Hepatocyte (in vitro differentiated cells): ENCODE results near the gene DOK1. TPM values are rescaled to one million over a fixed set of nuclear protein-coding genes. Genes with fewer than 3 reads are reported as not detected.

ENCODE experiments used
- DNase-seq: peaks from one replicate; pipeline ENCODE4 v3.0.0-alpha.2; 2016; ENCODE audit warnings: low spot score
- H2AFZ ChIP-seq: fragments of 200-600 bp; sonication (generic); 2 replicates; pipeline ENCODE4 v1.6.0; 2016; ENCODE audit warnings: antibody characterized with exemption, mild to moderate bottlenecking
- H3K27ac ChIP-seq: fragments of 200-600 bp; sonication (generic); 2 replicates; pipeline ENCODE4 v1.5.1; 2016; ENCODE audit warnings: mild to moderate bottlenecking
- H3K27me3 ChIP-seq: fragments of 200-600 bp; sonication (generic); 2 replicates; pipeline ENCODE4 v1.6.1; 2016
- H3K36me3 ChIP-seq: fragments of 200-600 bp; sonication (generic); replicated peaks from 2 replicates; pipeline ENCODE4 v1.5.1; 2016; ENCODE audit warnings: low read depth; ENCODE audit not compliant: insufficient read depth
- H3K4me1 ChIP-seq: fragments of 200-600 bp; sonication (generic); 2 replicates; pipeline ENCODE4 v1.5.1; 2016; ENCODE audit warnings: mild to moderate bottlenecking, moderate library complexity; ENCODE audit not compliant: insufficient read depth
- H3K4me2 ChIP-seq: fragments of 200-600 bp; sonication (generic); 2 replicates; pipeline ENCODE4 v1.6.0; 2016
- H3K4me3 ChIP-seq: fragments of 200-600 bp; sonication (generic); 2 replicates; pipeline ENCODE4 v1.5.1; 2016; ENCODE audit warnings: mild to moderate bottlenecking
- H3K79me2 ChIP-seq: fragments of 200-600 bp; sonication (generic); 2 replicates; pipeline ENCODE4 v1.6.0; 2017; ENCODE audit warnings: mild to moderate bottlenecking
- H3K9me2 ChIP-seq: fragments of 200-600 bp; sonication (generic); replicated peaks from 2 replicates; pipeline ENCODE4 v1.6.0; 2017; ENCODE audit warnings: mild to moderate bottlenecking; ENCODE audit not compliant: insufficient read depth
- H3K9me3 ChIP-seq: fragments of 200-600 bp; sonication (generic); 2 replicates; pipeline ENCODE4 v1.5.1; 2016; ENCODE audit warnings: low read depth, mild to moderate bottlenecking
- H4K20me1 ChIP-seq: fragments of 200-600 bp; sonication (generic); 2 replicates; pipeline ENCODE4 v1.6.0; 2016; ENCODE audit warnings: mild to moderate bottlenecking; ENCODE audit not compliant: insufficient read depth, poor library complexity, severe bottlenecking
- CTCF ChIP-seq: fragments of 200-600 bp; sonication (generic); IDR thresholded peaks from 2 replicates; pipeline ENCODE4 v1.5.1; 2016; ENCODE audit warnings: antibody characterized with exemption, mild to moderate bottlenecking; ENCODE audit not compliant: poor library complexity
- EZH2 ChIP-seq: fragments of 200-600 bp; sonication (generic); IDR thresholded peaks from 2 replicates; pipeline ENCODE4 v1.6.1; 2016; ENCODE audit warnings: antibody characterized with exemption, mild to moderate bottlenecking, borderline replicate concordance
- EZH2phosphoT487 ChIP-seq: fragments of 200-600 bp; sonication (generic); IDR thresholded peaks from one replicate; pipeline ENCODE4 v1.6.1; 2018; ENCODE audit warnings: antibody characterized with exemption, mild to moderate bottlenecking, low read depth, moderate library complexity; ENCODE audit not compliant: unreplicated experiment, severe bottlenecking
- WGBS: methylation state at CpG from one replicate; pipeline ENCODE4 v1.1.6; 2016; ENCODE audit warnings: low lambda C conversion rate; ENCODE audit errors: missing lambda C conversion rate; 5-methylcytosine and 5-hydroxymethylcytosine counted together
- polyA plus RNA-seq: library from polyadenylated mRNA; unstranded; fragments of >200 nt; fragmentation: Nextera tagmentation; extraction: Ambion mirVana; gene quantifications from 2 replicates; pipeline ENCODE4 v1.2.1, GENCODE V29; 2016
- total RNA-seq: library from RNA; depleted of rRNA; stranded (reverse); fragments of >200 nt; gene quantifications from 2 replicates; pipeline ENCODE4 v1.2.3, GENCODE V29; 2014

DOK1 gene
- total and polyA plus RNA-seq, 2 experiments from 2014 or later = 8.0 to 11.4 TPM

- H3K9me2 ChIP-seq = no peaks in the 10 kb centered on the region
- H3K4me2 ChIP-seq = no peak overlapping the region
- no peaks in the 10 kb centered on the region for H3K9me3 ChIP-seq
- no peaks in the 10 kb centered on the region for H3K79me2 ChIP-seq
- no peak overlapping the region for H3K27ac ChIP-seq
- H3K36me3 ChIP-seq = no peaks in the 10 kb centered on the region
- peaks cover 11% of the 10 kb centered on the region for H3K27me3 ChIP-seq
- H2AFZ ChIP-seq = no peak overlapping the region
- no peak for DNase-seq
- no peak overlapping the region for H3K4me3 ChIP-seq
- H4K20me1 ChIP-seq = no peaks in the 10 kb centered on the region
- TF ChIP-seq EZH2phosphoT487 = no peak
- peaks cover 12% of the 10 kb centered on the region for H3K4me1 ChIP-seq
- 96% methylated on average over 13 of the region's 14 CpGs for WGBS
Observed at GRCh38 chr2:74556159-74556558, 1.6 kb downstream of the DOK1 start.

GRCh38 chr2:74556831-74557370 is 2.4 kb downstream of the DOK1 start:
- TF ChIP-seq CTCF (no peak), EZH2 (no peak), EZH2phosphoT487 (no peak)
- Histone ChIP-seq H3K9me2 (no peaks in the 10 kb centered on the region), H3K4me1 (peaks cover 12% of the 10 kb centered on the region), H3K27ac (no peak overlapping the region), H3K79me2 (no peaks in the 10 kb centered on the region), H3K4me3 (no peak overlapping the region), H2AFZ (no peak overlapping the region), H3K9me3 (no peaks in the 10 kb centered on the region), H3K4me2 (no peak overlapping the region), H3K27me3 (peaks cover 17% of the 10 kb centered on the region), H3K36me3 (no peaks in the 10 kb centered on the region), H4K20me1 (no peaks in the 10 kb centered on the region)
- no peak for DNase-seq
- WGBS = 99% methylated on average over 6 of the region's 6 CpGs

- Histone ChIP-seq H3K9me2 (no peaks in the 10 kb centered on the region), H3K9me3 (no peaks in the 10 kb centered on the region), H3K4me1 (peaks cover 7% of the 10 kb centered on the region), H3K36me3 (no peaks in the 10 kb centered on the region), H3K27me3 (peaks cover 26% of the 10 kb centered on the region), H3K79me2 (no peaks in the 10 kb centered on the region), H3K27ac (no peak overlapping the region), H2AFZ (no peak overlapping the region), H4K20me1 (no peaks in the 10 kb centered on the region), H3K4me3 (no peak overlapping the region), H3K4me2 (no peak overlapping the region)
- TF ChIP-seq EZH2 (no peak), CTCF (no peak), EZH2phosphoT487 (peak; percentile 75)
- no peak for DNase-seq
- 70% methylated on average over 7 of the region's 7 CpGs for WGBS
Observed at GRCh38 chr2:74558284-74559230, 4.0 kb downstream of the DOK1 start.

- Histone ChIP-seq H3K9me3 (no peaks in the 10 kb centered on the region), H3K4me2 (no peak overlapping the region), H3K4me1 (peaks cover 5% of the 10 kb centered on the region), H3K4me3 (no peak overlapping the region), H2AFZ (no peak overlapping the region), H3K36me3 (no peaks in the 10 kb centered on the region), H3K79me2 (no peaks in the 10 kb centered on the region), H3K9me2 (no peaks in the 10 kb centered on the region), H3K27ac (no peak overlapping the region), H4K20me1 (no peaks in the 10 kb centered on the region), H3K27me3 (peaks cover 26% of the 10 kb centered on the region)
- TF ChIP-seq CTCF (no peak), EZH2phosphoT487 (no peak), EZH2 (no peak)
- no peak for DNase-seq
- 32% methylated on average over 2 of the region's 5 CpGs for WGBS
Observed at GRCh38 chr2:74559912-74560311, 5.4 kb downstream of the DOK1 start.
